Posterior vena cava (tissue), 2 donors: Measurements from ENCODE around the gene FBXO30. TPM values are rescaled to one million over a fixed set of nuclear protein-coding genes. Genes with fewer than 3 reads are reported as not detected.
A peak's percentile ranks its signal among the peaks of the same experiment; 100 is the strongest.

Experiments
- DNase-seq: peaks from one replicate; pipeline ENCODE4 v3.0.0-alpha.2; 2020; ENCODE audit warnings: low spot score
- intact Hi-C, 2 donors: fragments of 100-400 bp; cut with DNase I; formaldehyde crosslinking; loops; one replicate each; pipeline versions ENCODE4 v1.14.1 to v1.14.2; 2022 to 2023
- long read RNA-seq, 2 donors: library from polyadenylated mRNA; unstranded; transcript quantifications; one replicate each; pipeline ENCODE4 v2.0.0, GENCODE V29; 2020 to 2021
- total RNA-seq, 2 donors: library from RNA; stranded (reverse); fragmentation: NEBNext Ultra II Directional; extraction: Animal tissue kit (Norgen Biotek cat#: 25700); gene quantifications; one replicate each; pipeline ENCODE4 v1.2.1, GENCODE V29; 2021
- donor health status: DM: yes; HTN: yes; CAD: no.
- donor health status: DM: yes; HTN: yes; CAD: no.

Gene FBXO30, protein sequence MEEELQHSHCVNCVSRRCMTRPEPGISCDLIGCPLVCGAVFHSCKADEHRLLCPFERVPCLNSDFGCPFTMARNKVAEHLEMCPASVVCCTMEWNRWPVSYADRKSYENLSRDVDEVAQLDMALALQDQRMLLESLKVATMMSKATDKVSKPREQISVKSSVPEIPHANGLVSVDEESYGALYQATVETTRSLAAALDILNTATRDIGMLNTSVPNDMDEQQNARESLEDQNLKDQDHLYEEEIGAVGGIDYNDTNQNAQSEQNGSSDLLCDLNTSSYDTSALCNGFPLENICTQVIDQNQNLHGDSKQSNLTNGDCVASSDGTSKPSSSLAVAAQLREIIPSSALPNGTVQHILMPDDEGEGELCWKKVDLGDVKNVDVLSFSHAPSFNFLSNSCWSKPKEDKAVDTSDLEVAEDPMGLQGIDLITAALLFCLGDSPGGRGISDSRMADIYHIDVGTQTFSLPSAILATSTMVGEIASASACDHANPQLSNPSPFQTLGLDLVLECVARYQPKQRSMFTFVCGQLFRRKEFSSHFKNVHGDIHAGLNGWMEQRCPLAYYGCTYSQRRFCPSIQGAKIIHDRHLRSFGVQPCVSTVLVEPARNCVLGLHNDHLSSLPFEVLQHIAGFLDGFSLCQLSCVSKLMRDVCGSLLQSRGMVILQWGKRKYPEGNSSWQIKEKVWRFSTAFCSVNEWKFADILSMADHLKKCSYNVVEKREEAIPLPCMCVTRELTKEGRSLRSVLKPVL
- total RNA-seq, result 10 to 100 TPM; 17.4 to 19.0 TPM
- long read RNA-seq, donor 1, full-length matches to known transcripts, result 12 of 14 reads
- long read RNA-seq, donor 1, partial matches to known transcripts, result 0 of 14 reads
- long read RNA-seq, donor 1, other reads (novel, unspliced or antisense), result 2 of 14 reads
- long read RNA-seq, donor 2, full-length matches to known transcripts, result 2 of 5 reads
- long read RNA-seq, donor 2, partial matches to known transcripts, result 0 of 5 reads
- long read RNA-seq, donor 2, other reads (novel, unspliced or antisense), result 3 of 5 reads

- intact Hi-C loops, result loop anchor here (2.0 to 10.0 kb wide), 2 partner anchors 78 to 80 kb away; partner anchors contain the start of gene EPM2A (in 1 of the 2)
- peak; percentile 96 for DNase-seq
Measured at GRCh38 chr6:145814501-145815308, at the start of gene FBXO30. Gene FBXO30, minus strand, starts transcription at chr6:145814795. Its CDS starts 8,390 bp downstream, at chr6:145806405.

GRCh38 chr6:145863988-145864616 lies 49.5 kb upstream of the FBXO30 start:
- no peak for DNase-seq
- intact Hi-C loops, result no loop called here

DNA sequence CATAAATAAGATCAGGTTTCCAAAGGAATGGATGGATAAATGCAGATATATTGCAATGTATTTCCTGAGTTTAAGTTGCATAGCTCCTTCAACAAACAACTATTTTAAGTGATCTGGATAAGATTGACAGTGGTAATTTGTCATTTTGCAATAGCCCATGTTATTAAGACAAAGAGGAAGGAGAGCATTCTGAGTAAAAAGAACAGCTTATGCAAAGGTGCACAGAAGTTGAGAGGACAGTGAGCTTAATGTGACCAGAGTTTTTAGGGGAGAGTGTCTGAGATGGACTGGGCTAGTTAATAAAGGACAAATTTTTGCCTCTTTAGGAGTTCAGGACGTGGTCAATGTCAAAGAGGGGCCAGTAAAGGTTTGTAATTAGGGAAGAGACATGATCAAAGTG lies 48.8 kb upstream of the FBXO30 start:
- no peak for DNase-seq
- intact Hi-C loops, result no loop called here

- DNase-seq, result no peak
- intact Hi-C loops, result no loop called here
Measured at GRCh38 chr6:145860562-145860961, 46.0 kb upstream of the FBXO30 start.

DNA sequence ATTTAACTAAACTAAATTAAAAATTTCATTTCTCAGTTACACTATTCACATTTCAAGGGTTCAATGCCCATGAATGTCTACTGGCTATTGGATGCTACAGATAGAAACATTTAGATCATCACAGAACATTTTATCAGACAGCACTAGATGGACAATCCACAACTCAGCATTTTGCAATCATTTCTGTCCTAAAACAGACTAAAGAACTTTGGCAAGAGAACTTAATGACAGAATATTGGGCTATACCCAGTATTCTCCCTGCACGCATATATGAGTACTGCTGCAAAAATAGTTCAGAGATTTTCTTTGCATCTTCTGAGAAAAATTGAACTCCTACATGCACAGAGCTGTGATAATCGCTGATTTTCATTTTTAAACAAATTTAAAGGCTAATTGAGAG lies 36.1 kb upstream of the FBXO30 start:
- no peak for DNase-seq
- intact Hi-C loops, result no loop called here

DNA sequence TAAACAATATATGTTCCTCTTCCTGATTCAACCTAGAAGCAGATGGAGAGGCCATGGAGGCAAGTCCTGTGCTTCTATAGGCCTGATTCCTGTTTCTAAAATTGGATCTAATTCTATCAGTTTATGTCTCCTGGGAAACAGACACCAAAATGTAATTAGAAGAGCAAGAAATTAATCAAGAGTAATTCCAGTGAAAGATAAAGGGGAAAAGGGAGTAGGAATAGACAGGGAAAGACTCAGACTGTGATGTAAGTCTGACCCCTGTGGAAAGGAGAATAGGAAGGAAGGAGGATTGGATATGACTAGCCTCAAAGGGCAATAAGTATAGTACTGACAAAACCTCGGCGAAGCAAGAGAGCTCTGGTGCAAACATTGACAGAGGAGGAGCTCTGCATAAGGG lies 33.9 kb upstream of the FBXO30 start:
- intact Hi-C loops, result no loop called here
- DNase-seq, result no peak

GRCh38 chr6:145845557-145845956 lies 31.0 kb upstream of the FBXO30 start:
- no peak for DNase-seq
- intact Hi-C loops, result no loop called here

DNA sequence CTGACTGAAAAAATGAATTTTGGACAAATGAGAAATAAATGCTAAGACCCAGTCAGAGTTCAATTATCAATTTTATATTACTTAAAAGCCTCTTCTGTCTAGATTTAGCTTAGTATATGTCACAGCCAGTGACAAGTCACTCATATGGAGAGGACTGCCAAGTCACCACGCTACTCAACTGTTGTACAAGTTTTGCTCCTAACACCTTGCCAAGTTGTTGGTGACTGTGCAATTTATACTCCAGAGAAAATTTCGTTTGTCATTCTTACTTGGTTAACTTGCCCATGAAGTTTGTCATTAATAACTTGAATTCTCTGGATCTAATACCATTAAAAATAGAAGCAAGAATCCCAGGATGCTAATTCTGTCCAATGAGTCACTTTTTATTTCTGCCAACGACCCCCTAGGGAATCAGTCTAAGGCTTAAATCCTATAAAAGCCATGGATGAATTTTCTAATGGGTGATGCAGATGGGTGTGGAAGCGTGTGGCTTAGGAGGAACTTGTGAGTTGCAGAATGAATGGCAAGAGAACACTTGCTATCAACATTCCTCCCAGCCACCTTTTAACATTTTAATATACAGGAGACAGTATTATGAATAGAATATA lies 30.4 kb upstream of the FBXO30 start:
- intact Hi-C loops, result no loop called here
- no peak for DNase-seq

DNA sequence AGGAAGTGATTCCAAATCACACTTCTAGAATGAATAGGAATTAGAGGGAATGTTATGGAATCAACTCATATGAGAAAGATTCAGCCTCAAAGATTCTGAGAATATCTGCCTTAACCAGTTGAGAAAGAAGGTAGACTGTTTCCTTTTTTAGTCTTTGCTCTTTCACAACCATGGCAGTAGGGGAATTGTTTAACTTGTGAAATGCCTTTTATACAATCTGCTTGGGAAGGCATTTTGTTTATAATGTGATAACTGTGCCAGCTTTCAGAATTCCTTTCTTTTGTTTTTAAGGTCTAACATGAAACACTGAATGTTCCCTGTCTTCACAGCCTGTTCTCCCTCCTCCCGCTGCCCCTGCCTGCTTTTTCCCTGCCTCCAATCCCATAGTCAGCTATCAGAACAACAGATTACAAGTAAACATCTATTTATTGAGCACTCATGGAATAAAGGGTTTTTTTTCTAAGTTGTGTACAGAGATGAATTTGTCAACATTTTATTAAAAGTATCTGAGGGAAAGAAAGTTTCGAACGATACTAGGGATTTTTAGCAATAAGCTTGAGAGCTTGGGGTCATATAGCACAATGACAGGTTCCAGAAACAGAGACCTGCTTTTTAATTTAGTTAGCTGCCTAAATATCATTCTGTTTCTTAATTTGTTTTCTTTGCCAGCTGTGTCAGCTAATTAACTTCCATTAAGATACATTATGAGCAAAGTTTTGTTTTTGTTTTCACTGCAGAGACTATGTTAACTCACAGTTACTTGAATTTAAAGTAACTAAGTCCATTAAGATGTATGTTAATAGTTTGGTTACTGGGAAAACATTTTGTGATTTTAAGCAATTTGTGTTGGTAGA lies 28.3 kb upstream of the FBXO30 start:
- DNase-seq, result no peak
- intact Hi-C loops, result no loop called here

- DNase-seq, result no peak
- intact Hi-C loops, result no loop called here
Measured at GRCh38 chr6:145841668-145842067, 27.1 kb upstream of the FBXO30 start.

- DNase-seq, result no peak
- intact Hi-C loops, result no loop called here
Measured at GRCh38 chr6:145839653-145840052, 25.1 kb upstream of the FBXO30 start.

- no peak for DNase-seq
- intact Hi-C loops, result no loop called here
Measured at GRCh38 chr6:145838305-145838704, 23.7 kb upstream of the FBXO30 start.

DNA sequence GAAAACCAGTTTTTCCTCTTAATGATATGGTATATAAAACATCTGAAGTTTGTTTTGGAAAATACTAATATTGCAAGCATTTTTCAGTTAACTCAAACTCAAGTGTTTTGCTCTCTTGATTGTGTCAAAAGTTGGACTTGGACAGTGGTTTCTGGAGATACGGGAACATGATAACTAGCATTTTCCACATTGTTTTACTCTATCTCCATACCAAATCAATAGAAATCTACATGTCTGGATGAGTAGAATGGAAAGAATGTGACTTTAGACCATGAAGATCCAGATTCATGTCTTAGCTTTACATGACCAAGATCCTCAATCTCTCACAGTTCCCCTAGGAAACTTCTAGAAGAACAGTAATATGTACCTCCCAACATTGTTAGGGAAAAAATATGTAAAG lies 22.2 kb upstream of the FBXO30 start:
- intact Hi-C loops, result no loop called here
- DNase-seq, result no peak

DNA sequence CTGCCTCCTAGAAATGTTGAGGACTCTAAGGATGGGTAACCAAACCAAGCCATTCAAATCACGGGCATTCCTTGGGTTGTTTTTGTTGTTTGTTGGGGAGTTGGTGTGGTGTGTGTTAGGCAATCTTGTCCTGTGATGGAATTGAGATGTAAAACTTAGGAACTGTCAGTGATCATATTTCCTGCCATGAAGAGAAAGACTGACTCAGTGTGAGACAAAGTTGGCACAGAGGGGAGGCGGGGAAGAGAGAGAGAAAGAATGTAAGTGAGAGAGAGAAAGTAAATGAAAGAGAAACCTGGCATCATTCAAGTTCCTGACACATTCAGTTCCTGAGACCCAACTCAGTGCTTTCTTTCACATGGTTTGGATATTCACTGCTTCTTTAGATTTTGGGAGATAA lies 21.6 kb upstream of the FBXO30 start:
- intact Hi-C loops, result no loop called here
- DNase-seq, result no peak

- intact Hi-C loops, result no loop called here
- no peak for DNase-seq
Measured at GRCh38 chr6:145830612-145831011, 16.0 kb upstream of the FBXO30 start.

DNA sequence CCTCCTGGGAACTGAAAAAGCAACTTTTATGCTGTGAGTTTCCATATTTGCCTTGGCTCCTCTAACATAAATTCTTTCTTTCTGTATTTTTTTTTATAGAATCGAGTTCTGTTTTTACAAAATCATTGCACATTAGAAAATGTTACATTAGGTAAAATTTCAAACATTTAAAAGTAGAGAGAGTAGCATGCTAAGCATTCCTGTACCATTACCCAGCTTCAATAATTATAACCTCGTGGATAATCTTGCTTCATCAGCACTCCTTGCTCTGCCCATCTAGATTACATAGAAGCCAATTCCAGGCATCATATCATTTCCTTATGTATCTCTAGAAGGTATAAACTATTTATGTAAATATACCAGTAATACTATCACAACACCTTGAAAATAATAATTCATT lies 15.4 kb upstream of the FBXO30 start:
- intact Hi-C loops, result loop anchor here in 1 of 2 donors (10.0 kb wide), 1 partner anchor 1895 kb away; no protein-coding TSS in a partner anchor
- DNase-seq, result no peak

DNA sequence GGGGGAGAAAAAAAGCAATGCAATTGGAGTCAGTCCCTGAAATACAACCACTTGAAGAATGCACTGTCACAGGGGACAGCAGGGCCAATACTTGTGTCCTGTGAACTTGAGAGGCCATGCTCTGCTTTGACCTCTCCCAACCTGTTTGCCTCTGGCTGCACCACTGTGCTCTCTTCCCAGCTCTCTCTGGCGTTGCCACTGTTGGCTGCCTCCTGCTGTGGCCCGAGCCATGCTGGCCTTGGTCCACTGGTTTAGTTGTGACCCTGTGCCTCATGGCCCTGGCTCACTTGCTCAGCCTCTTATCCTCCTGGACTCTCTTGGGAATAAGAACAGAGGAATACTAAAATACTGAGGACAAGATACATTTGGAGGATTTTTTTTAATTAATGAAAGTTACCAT lies 14.5 kb upstream of the FBXO30 start:
- intact Hi-C loops, result loop anchor here in 1 of 2 donors (10.0 kb wide), 1 partner anchor 1894 kb away; no protein-coding TSS in a partner anchor
- no peak for DNase-seq
